Measurements from ENCODE around the gene PPP3R2. TPM values are rescaled to one million over a fixed set of nuclear protein-coding genes. Genes with fewer than 3 reads are reported as not detected.

Gene PPP3R2
- polyA plus RNA-seq, 1 donor: not detected

Other genes with a start within 250 kb of the PPP3R2 start
- 0.47 TPM for gene BAAT, start 210.0 kb downstream of the PPP3R2 start, polyA plus RNA-seq (ENCODE audit: insufficient read length)
- 26.9 TPM for gene MRPL50, start 196.4 kb downstream of the PPP3R2 start, polyA plus RNA-seq (ENCODE audit: insufficient read length)
- gene ZNF189, start 196.1 kb downstream of the PPP3R2 start, polyA plus RNA-seq (ENCODE audit: insufficient read length): 54.5 TPM
- 693 TPM for gene ALDOB, start 159.2 kb downstream of the PPP3R2 start, polyA plus RNA-seq (ENCODE audit: insufficient read length)
- gene RNF20, start 61.1 kb downstream of the PPP3R2 start, polyA plus RNA-seq (ENCODE audit: insufficient read length): 67.0 TPM
- 1.9 TPM for gene GRIN3A, start 143.7 kb upstream of the PPP3R2 start, polyA plus RNA-seq (ENCODE audit: insufficient read length)